Measurements from ENCODE around the gene BRD3OS. TPM values are rescaled to one million over a fixed set of nuclear protein-coding genes. Genes with fewer than 3 reads are reported as not detected.

Gene BRD3OS
- total and polyA plus RNA-seq, 2 donors (not counting 1 experiment from before 2014, with no cell fraction given): 12.0 to 25.3 TPM

GRCh38 chr9:134048582-134048968, 23.3 kb downstream of the BRD3OS start:
- no peak overlapping the region for H3K27ac ChIP-seq (ENCODE audit: low read length in 2 of 2)
- H3K4me1 ChIP-seq (ENCODE audit: control insufficient read depth in 2 of 2, insufficient read depth in 2 of 2, low read length in 2 of 2): no peaks in the 10 kb centered on the region
- H3K79me2 ChIP-seq (ENCODE audit: control insufficient read depth, insufficient read depth, low read length): peaks cover 15% of the 10 kb centered on the region
- no peak overlapping the region for H3K27ac Mint-ChIP-seq
- no peak overlapping the region for H3K9ac ChIP-seq (ENCODE audit: low read length)
- H3K4me3 ChIP-seq (ENCODE audit: control extremely low read depth in 1 of 5, extremely low read depth in 1 of 5, insufficient read depth in 1 of 5, low read depth in 2 of 5, low read length in 4 of 5): no peak overlapping the region
- no peak overlapping the region for H3K4me2 ChIP-seq (replicated peaks; ENCODE audit: low read depth, low read length, poor library complexity, severe bottlenecking)
- intact Hi-C loops (cut with micrococcal nuclease): no loop called here
- H4K20me1 ChIP-seq (ENCODE audit: control insufficient read depth, insufficient read depth, low read length, poor library complexity, severe bottlenecking): peaks cover 49% of the 10 kb centered on the region
- ChIA-PET POLR2A (no interaction called here), CTCF (no interaction called here)
- TF ChIP-seq CTCF (IDR thresholded peaks at IDR 0.05) (no peak), EZH2 (IDR thresholded peaks at IDR 0.05; ENCODE audit: borderline replicate concordance, insufficient read depth, low read depth, low read length, poor library complexity, severe bottlenecking) (no peak)
- H3K9me3 Mint-ChIP-seq (ENCODE audit: insufficient read depth): no peaks in the 10 kb centered on the region
- no peaks in the 10 kb centered on the region for H3K27me3 ChIP-seq (replicated peaks in 1 of 4; ENCODE audit: control extremely low read depth in 1 of 4, control insufficient read depth in 3 of 4, insufficient read depth in 4 of 4, low read length in 3 of 4)
- no peak overlapping the region for H3K4me3 Mint-ChIP-seq
- no peaks in the 10 kb centered on the region for H3K4me1 Mint-ChIP-seq
- no peaks in the 10 kb centered on the region for H3K9me3 ChIP-seq (ENCODE audit: control extremely low read depth in 1 of 3, control insufficient read depth in 2 of 3, insufficient read depth in 1 of 3, low read length in 2 of 3)
- no peaks in the 10 kb centered on the region for H3K27me3 Mint-ChIP-seq
- H3K36me3 ChIP-seq (replicated peaks in 1 of 2; ENCODE audit: control extremely low read depth in 1 of 2, control insufficient read depth in 1 of 2, extremely low read depth in 1 of 2, insufficient read depth in 2 of 2, low read length in 1 of 2): peaks cover 0 to 90% of the 10 kb centered on the region in 2 experiments
- ATAC-seq (ENCODE audit: low read depth): no peak
- 96% methylated on average over 12 of the region's 12 CpGs for whole genome bisulfite sequencing (ENCODE audit: insufficient coverage)
- no peak for DNase-seq
- no peak overlapping the region for H2AFZ ChIP-seq (ENCODE audit: insufficient read depth, low read depth, low read length, poor library complexity, severe bottlenecking)

DNA sequence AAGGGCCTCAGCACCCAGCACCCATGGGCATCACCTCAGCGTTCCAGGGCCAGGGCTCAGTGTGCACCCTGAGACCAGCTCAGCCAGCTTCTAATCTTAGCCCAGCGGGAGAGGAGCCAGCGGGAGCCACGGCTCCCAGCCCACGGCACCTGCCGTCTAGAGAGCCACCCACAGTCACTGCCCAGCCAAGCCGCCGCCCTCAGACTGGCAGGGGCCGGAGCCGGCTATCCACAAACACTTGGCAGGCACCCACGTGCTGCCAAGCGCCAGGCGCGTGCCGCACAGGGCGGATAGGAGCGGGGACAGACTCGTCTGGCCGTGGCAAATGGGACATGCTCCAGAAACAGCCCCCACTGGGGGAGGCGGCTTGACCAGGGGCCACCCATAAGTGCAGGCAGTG, 24.0 kb downstream of the BRD3OS start:
- Mint-ChIP-seq H3K27me3 (no peaks in the 10 kb centered on the region), H3K27ac (no peak overlapping the region), H3K9me3 (ENCODE audit: insufficient read depth) (no peaks in the 10 kb centered on the region), H3K4me1 (no peaks in the 10 kb centered on the region), H3K4me3 (no peak overlapping the region)
- Histone ChIP-seq H2AFZ (ENCODE audit: insufficient read depth, low read depth, low read length, poor library complexity, severe bottlenecking) (no peak overlapping the region), H3K9ac (ENCODE audit: low read length) (no peak overlapping the region), H3K36me3 (replicated peaks in 1 of 2; ENCODE audit: control extremely low read depth in 1 of 2, control insufficient read depth in 1 of 2, extremely low read depth in 1 of 2, insufficient read depth in 2 of 2, low read length in 1 of 2) (peaks cover 0 to 84% of the 10 kb centered on the region in 2 experiments), H4K20me1 (ENCODE audit: control insufficient read depth, insufficient read depth, low read length, poor library complexity, severe bottlenecking) (peaks cover 56% of the 10 kb centered on the region), H3K79me2 (ENCODE audit: control insufficient read depth, insufficient read depth, low read length) (peaks cover 22% of the 10 kb centered on the region), H3K4me3 (ENCODE audit: control extremely low read depth in 1 of 5, extremely low read depth in 1 of 5, insufficient read depth in 1 of 5, low read depth in 2 of 5, low read length in 4 of 5) (no peak overlapping the region), H3K27ac (ENCODE audit: low read length in 2 of 2) (no peak overlapping the region), H3K9me3 (ENCODE audit: control extremely low read depth in 1 of 3, control insufficient read depth in 2 of 3, insufficient read depth in 1 of 3, low read length in 2 of 3) (no peaks in the 10 kb centered on the region), H3K4me2 (replicated peaks; ENCODE audit: low read depth, low read length, poor library complexity, severe bottlenecking) (no peak overlapping the region), H3K4me1 (ENCODE audit: control insufficient read depth in 2 of 2, insufficient read depth in 2 of 2, low read length in 2 of 2) (no peaks in the 10 kb centered on the region), H3K27me3 (replicated peaks in 1 of 4; ENCODE audit: control extremely low read depth in 1 of 4, control insufficient read depth in 3 of 4, insufficient read depth in 4 of 4, low read length in 3 of 4) (no peaks in the 10 kb centered on the region)
- DNase-seq: no peak
- WGBS (ENCODE audit: insufficient coverage): 93% methylated on average over 20 of the region's 20 CpGs
- intact Hi-C loops (cut with micrococcal nuclease): no loop called here
- no peak for TF ChIP-seq CTCF (IDR thresholded peaks at IDR 0.05)
- TF ChIP-seq EZH2 (IDR thresholded peaks at IDR 0.05; ENCODE audit: borderline replicate concordance, insufficient read depth, low read depth, low read length, poor library complexity, severe bottlenecking): no peak
- no peak for ATAC-seq (ENCODE audit: low read depth)
- CTCF ChIA-PET: no interaction called here
- POLR2A ChIA-PET: no interaction called here
